Smooth muscle cell (in vitro differentiated cells): ENCODE results near the gene EIF2D. TPM values are rescaled to one million over a fixed set of nuclear protein-coding genes. Genes with fewer than 3 reads are reported as not detected.
A peak's percentile ranks its signal among the peaks of the same experiment; 100 is the strongest.
"Not testable (repeated sequence)": the region's sequence is repeated elsewhere in the genome, so short reads cannot be mapped to it uniquely, and the experiment has no call there.

ENCODE experiments used
- DNase-seq: peaks from one replicate; lab custom pipeline; 2025; ENCODE audit not compliant: unreplicated experiment; lab: John Stamatoyannopoulos, UW
- H2AFZ ChIP-seq: fragments of 200-600 bp; sonication (generic); 2 replicates; pipeline ENCODE4 v1.6.0; 2016; ENCODE audit warnings: antibody characterized with exemption, low read depth, mild to moderate bottlenecking
- H3F3A ChIP-seq: fragments of 200-600 bp; sonication (generic); 2 replicates; pipeline ENCODE4 v1.6.0; 2017; ENCODE audit warnings: antibody characterized with exemption, low read depth
- H3K27ac ChIP-seq: fragments of 200-600 bp; sonication (generic); 2 replicates; pipeline ENCODE4 v1.5.1; 2016; ENCODE audit warnings: low read depth, mild to moderate bottlenecking
- H3K27me3 ChIP-seq: fragments of 200-600 bp; sonication (generic); 2 replicates; pipeline ENCODE4 v1.6.1; 2016; ENCODE audit warnings: low read depth, mild to moderate bottlenecking
- H3K36me3 ChIP-seq: fragments of 200-600 bp; sonication (generic); 2 replicates; pipeline ENCODE4 v1.5.1; 2016; ENCODE audit warnings: low read depth
- H3K4me1 ChIP-seq: fragments of 200-600 bp; sonication (generic); 2 replicates; pipeline ENCODE4 v1.5.1; 2016; ENCODE audit warnings: low read depth
- H3K4me2 ChIP-seq: fragments of 200-600 bp; sonication (generic); 2 replicates; pipeline ENCODE4 v1.6.0; 2016; ENCODE audit warnings: mild to moderate bottlenecking
- H3K4me3 ChIP-seq: fragments of 200-600 bp; sonication (generic); 2 replicates; pipeline ENCODE4 v1.5.1; 2016; ENCODE audit warnings: mild to moderate bottlenecking
- H3K79me2 ChIP-seq: fragments of 200-600 bp; sonication (generic); 2 replicates; pipeline ENCODE4 v1.6.0; 2016; ENCODE audit warnings: low read depth, mild to moderate bottlenecking
- H3K9ac ChIP-seq: fragments of 200-600 bp; sonication (generic); 2 replicates; pipeline ENCODE4 v1.6.0; 2016; ENCODE audit warnings: low read depth
- H3K9me3 ChIP-seq: fragments of 200-600 bp; sonication (generic); replicated peaks from 2 replicates; pipeline ENCODE4 v1.5.1; 2016; ENCODE audit warnings: low read depth
- H4K20me1 ChIP-seq: fragments of 200-600 bp; sonication (generic); 2 replicates; pipeline ENCODE4 v1.6.0; 2016; ENCODE audit warnings: low read depth
- CTCF ChIP-seq: fragments of 200-600 bp; sonication (generic); IDR thresholded peaks from 2 replicates; pipeline ENCODE4 v1.5.1; 2017; ENCODE audit warnings: borderline replicate concordance, mild to moderate bottlenecking, antibody characterized with exemption; ENCODE audit not compliant: insufficient read depth, poor library complexity, severe bottlenecking
- WGBS: methylation state at CpG from one replicate; pipeline ENCODE4 v1.1.7; 2016; ENCODE audit warnings: low lambda C conversion rate; 5-methylcytosine and 5-hydroxymethylcytosine counted together
- polyA plus RNA-seq: library from polyadenylated mRNA; unstranded; fragments of >200 nt; fragmentation: Nextera tagmentation; extraction: Ambion mirVana; gene quantifications from 2 replicates; pipeline ENCODE4 v1.2.1, GENCODE V29; 2016
- total RNA-seq: library from RNA; depleted of rRNA; stranded (reverse); fragments of >200 nt; gene quantifications from 2 replicates; pipeline ENCODE4 v1.2.3, GENCODE V29; 2014

Gene EIF2D
- total and polyA plus RNA-seq, 2 experiments from 2014 or later: 22.8 to 28.9 TPM

- Histone ChIP-seq H3K27ac (peak overlapping the region; percentile 87), H3K4me1 (peaks cover 30% of the 10 kb centered on the region), H3K9ac (peak overlapping the region; percentile 93), H3K27me3 (no peaks in the 10 kb centered on the region), H4K20me1 (peaks cover 8% of the 10 kb centered on the region), H3K4me2 (peak overlapping the region; percentile 91), H3K79me2 (no peaks in the 10 kb centered on the region), H3K36me3 (no peaks in the 10 kb centered on the region), H3K4me3 (peak overlapping the region; percentile 87), H2AFZ (peak overlapping the region; percentile 77), H3K9me3 (no peaks in the 10 kb centered on the region), H3F3A (no peaks in the 10 kb centered on the region)
- peak; percentile 80 for TF ChIP-seq CTCF
- peak; percentile 79 for DNase-seq
- WGBS: 19% methylated on average over 26 of the region's 26 CpGs
Observed at GRCh38 chr1:206634365-206635079, 22.3 kb upstream of the EIF2D start.

GRCh38 chr1:206633708-206634121 is 21.4 kb upstream of the EIF2D start:
- peak overlapping the region; percentile 6 for H2AFZ ChIP-seq
- no peak for TF ChIP-seq CTCF
- H3K4me3 ChIP-seq: no peak overlapping the region
- peak overlapping the region; percentile 87 for H3K27ac ChIP-seq
- no peaks in the 10 kb centered on the region for H3K36me3 ChIP-seq
- H3F3A ChIP-seq: no peaks in the 10 kb centered on the region
- peaks cover 30% of the 10 kb centered on the region for H3K4me1 ChIP-seq
- H3K4me2 ChIP-seq: peak overlapping the region; percentile 91
- H3K27me3 ChIP-seq: peaks cover 5% of the 10 kb centered on the region
- H3K9ac ChIP-seq: peak overlapping the region; percentile 93
- DNase-seq: no peak
- H3K79me2 ChIP-seq: no peaks in the 10 kb centered on the region
- 56% methylated on average over 9 of the region's 9 CpGs for WGBS
- no peaks in the 10 kb centered on the region for H3K9me3 ChIP-seq
- H4K20me1 ChIP-seq: peaks cover 8% of the 10 kb centered on the region

DNA sequence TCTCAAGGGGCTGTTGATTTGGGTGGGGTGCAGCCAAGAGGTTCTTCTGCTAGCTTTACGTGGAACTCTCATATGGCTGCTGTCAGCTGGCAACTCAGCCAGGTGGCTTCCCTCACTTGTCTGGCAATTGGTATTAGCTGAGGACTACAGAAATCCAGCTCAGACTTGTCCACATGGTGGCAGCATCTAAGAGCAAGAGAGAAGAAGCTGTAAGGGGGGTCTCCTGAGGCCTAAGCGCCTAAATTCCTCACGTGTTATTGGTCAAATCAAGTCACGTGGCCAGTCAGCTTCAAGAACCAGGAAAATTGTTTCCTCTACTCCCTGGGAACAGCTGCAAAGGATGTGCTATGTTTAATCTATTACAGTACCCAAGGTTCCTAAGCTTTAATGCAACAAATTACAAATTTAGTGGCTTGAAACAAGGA is 18.8 kb upstream of the EIF2D start:
- DNase-seq: no peak
- peaks cover 19% of the 10 kb centered on the region for H3K4me1 ChIP-seq
- H3K27me3 ChIP-seq: peaks cover 8% of the 10 kb centered on the region
- H3F3A ChIP-seq: no peaks in the 10 kb centered on the region
- 21% methylated on average over 4 of the region's 4 CpGs for WGBS
- H3K9me3 ChIP-seq: no peaks in the 10 kb centered on the region
- H2AFZ ChIP-seq: no peak overlapping the region
- H3K79me2 ChIP-seq: no peaks in the 10 kb centered on the region
- no peak overlapping the region for H3K4me2 ChIP-seq
- TF ChIP-seq CTCF: peak; percentile 35
- no peak overlapping the region for H3K9ac ChIP-seq
- no peak overlapping the region for H3K4me3 ChIP-seq
- H3K27ac ChIP-seq: no peak overlapping the region
- H3K36me3 ChIP-seq: no peaks in the 10 kb centered on the region
- no peaks in the 10 kb centered on the region for H4K20me1 ChIP-seq

DNA sequence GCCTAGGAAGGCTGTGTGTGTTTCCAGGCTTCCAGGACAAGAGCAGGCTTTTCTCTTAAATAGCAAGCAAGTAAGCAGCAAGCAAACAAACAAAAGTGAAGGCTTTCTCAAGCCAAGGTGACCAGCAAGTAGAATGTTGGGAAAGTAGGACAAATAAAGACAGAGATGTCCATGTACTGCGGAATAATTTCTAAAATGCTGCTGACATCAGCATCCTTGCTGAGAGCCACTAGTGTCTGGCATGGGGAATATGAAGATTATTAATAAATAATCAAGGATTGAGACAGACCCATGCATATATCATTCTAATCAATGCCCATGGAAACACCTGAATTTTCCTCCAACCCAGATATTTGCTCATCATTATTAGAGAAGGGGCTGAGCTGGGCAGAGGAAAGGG is 16.7 kb upstream of the EIF2D start:
- Histone ChIP-seq H3K4me2 (no peak overlapping the region), H3K9me3 (no peaks in the 10 kb centered on the region), H3F3A (no peaks in the 10 kb centered on the region), H3K4me3 (no peak overlapping the region), H4K20me1 (no peaks in the 10 kb centered on the region), H3K27me3 (peaks cover 8% of the 10 kb centered on the region), H3K27ac (no peak overlapping the region), H3K9ac (no peak overlapping the region), H3K36me3 (no peaks in the 10 kb centered on the region), H3K79me2 (no peaks in the 10 kb centered on the region), H3K4me1 (peaks cover 8% of the 10 kb centered on the region), H2AFZ (no peak overlapping the region)
- WGBS: 0% methylated on average over 1 of the region's 1 CpG
- DNase-seq: no peak
- TF ChIP-seq CTCF: no peak

GRCh38 chr1:206626396-206626795 is 14.1 kb upstream of the EIF2D start:
- H3K4me3 ChIP-seq, H3F3A ChIP-seq, H3K4me1 ChIP-seq, H4K20me1 ChIP-seq, H2AFZ ChIP-seq, H3K79me2 ChIP-seq, H3K9me3 ChIP-seq, H3K36me3 ChIP-seq, H3K9ac ChIP-seq, H3K4me2 ChIP-seq, DNase-seq, H3K27ac ChIP-seq, H3K27me3 ChIP-seq: not testable (repeated sequence)
- WGBS: 92% methylated on average over 2 of the region's 2 CpGs
